Stomach (tissue), 4 donors: ENCODE results near the gene SLC22A4.

Source experiments
- EP300 ChIP-seq: sonication (generic); formaldehyde crosslinking; IDR thresholded peaks from one replicate; pipeline ENCODE4 v1.6.1; 2017; ENCODE audit warnings: antibody characterized with exemption
- POLR2A ChIP-seq, 4 donors: fragments of 450-650 bp; IDR thresholded peaks; one replicate each; pipeline ENCODE4 v1.6.1; 2016; ENCODE audit warnings: antibody characterized with exemption in 4 of 4, control low read depth in 2 of 4, mild to moderate bottlenecking in 1 of 4, moderate library complexity in 1 of 4
- POLR2AphosphoS5 ChIP-seq, 3 donors: sonication (generic); formaldehyde crosslinking; IDR thresholded peaks; one replicate each; pipeline ENCODE4 v1.6.1; 2016; ENCODE audit warnings: antibody characterized with exemption in 3 of 3
- TF ChIP-seq, protein P1 (sequence below), 7 experiments: fragments of 450-650 bp in 4 of 7; fragments of 200-600 bp in 3 of 7; sonication (generic) in 3 of 7; IDR thresholded peaks; one replicate each; pipeline ENCODE4 v1.5.1; 2016 to 2019; ENCODE audit warnings: antibody characterized with exemption in 7 of 7, control low read depth in 2 of 7, mild to moderate bottlenecking in 1 of 7

GRCh38 chr5:132263548-132264261 lies 30.5 kb upstream of the SLC22A4 start:
- TF ChIP-seq, protein P1, sequence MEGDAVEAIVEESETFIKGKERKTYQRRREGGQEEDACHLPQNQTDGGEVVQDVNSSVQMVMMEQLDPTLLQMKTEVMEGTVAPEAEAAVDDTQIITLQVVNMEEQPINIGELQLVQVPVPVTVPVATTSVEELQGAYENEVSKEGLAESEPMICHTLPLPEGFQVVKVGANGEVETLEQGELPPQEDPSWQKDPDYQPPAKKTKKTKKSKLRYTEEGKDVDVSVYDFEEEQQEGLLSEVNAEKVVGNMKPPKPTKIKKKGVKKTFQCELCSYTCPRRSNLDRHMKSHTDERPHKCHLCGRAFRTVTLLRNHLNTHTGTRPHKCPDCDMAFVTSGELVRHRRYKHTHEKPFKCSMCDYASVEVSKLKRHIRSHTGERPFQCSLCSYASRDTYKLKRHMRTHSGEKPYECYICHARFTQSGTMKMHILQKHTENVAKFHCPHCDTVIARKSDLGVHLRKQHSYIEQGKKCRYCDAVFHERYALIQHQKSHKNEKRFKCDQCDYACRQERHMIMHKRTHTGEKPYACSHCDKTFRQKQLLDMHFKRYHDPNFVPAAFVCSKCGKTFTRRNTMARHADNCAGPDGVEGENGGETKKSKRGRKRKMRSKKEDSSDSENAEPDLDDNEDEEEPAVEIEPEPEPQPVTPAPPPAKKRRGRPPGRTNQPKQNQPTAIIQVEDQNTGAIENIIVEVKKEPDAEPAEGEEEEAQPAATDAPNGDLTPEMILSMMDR (IDR thresholded peaks at IDR 0.05): no peak
- TF ChIP-seq POLR2A (IDR thresholded peaks at IDR 0.05) (no peak), EP300 (no peak), POLR2AphosphoS5 (IDR thresholded peaks at IDR 0.05) (peak in 1 of 3 donors; percentile 64)
